Fibroblast of lung (primary cell): ENCODE results near the gene PDE4B. TPM values are rescaled to one million over a fixed set of nuclear protein-coding genes. Genes with fewer than 3 reads are reported as not detected.

ENCODE experiments used
- DNase-seq, 2 donors: peaks; one replicate each; pipeline versions ENCODE4 v3.0.0 to v3.0.0-alpha.2; 2010; ENCODE audit warnings: low read depth in 2 of 2
- H2AFZ ChIP-seq: 2 replicates; pipeline ENCODE4 v1.5.1; 2012; ENCODE audit warnings: low read length, control low read depth, inconsistent platforms
- H3K27ac ChIP-seq: 2 replicates; pipeline ENCODE4 v1.5.1; 2011; ENCODE audit warnings: low read length, control low read depth; ENCODE audit not compliant: insufficient read depth
- H3K27me3 ChIP-seq: 2 replicates; pipeline ENCODE4 v1.5.1; 2011; ENCODE audit warnings: mild to moderate bottlenecking, low read length; ENCODE audit not compliant: control insufficient read depth, insufficient read depth
- H3K36me3 ChIP-seq: 2 replicates; pipeline ENCODE4 v1.5.1; 2011; ENCODE audit warnings: low read length; ENCODE audit not compliant: control insufficient read depth, insufficient read depth
- H3K4me1 ChIP-seq: 2 replicates; pipeline ENCODE4 v1.5.1; 2011; ENCODE audit warnings: low read length; ENCODE audit not compliant: control insufficient read depth, insufficient read depth; ENCODE audit errors: extremely low read depth
- H3K4me2 ChIP-seq: 2 replicates; pipeline ENCODE4 v1.5.1; 2011; ENCODE audit warnings: low read length, control low read depth; ENCODE audit not compliant: insufficient read depth; ENCODE audit errors: extremely low read depth
- H3K4me3 ChIP-seq, 4 experiments: fragments of 200-600 bp in 1 of 4; sonication (generic) in 1 of 4; replicated peaks in 1 of 4; 2 replicates each; pipeline ENCODE4 v1.5.1; 2011 to 2016; ENCODE audit warnings: low read length in 4 of 4, low read depth in 3 of 4, mild to moderate bottlenecking in 3 of 4, control low read depth in 2 of 4, inconsistent platforms in 1 of 4, mixed read lengths in 1 of 4; ENCODE audit not compliant: insufficient read depth in 1 of 4; ENCODE audit errors: control extremely low read depth in 1 of 4
- H3K79me2 ChIP-seq: 2 replicates; pipeline ENCODE4 v1.5.1; 2012; ENCODE audit warnings: mild to moderate bottlenecking, low read length, inconsistent platforms; ENCODE audit not compliant: control insufficient read depth, insufficient read depth
- H3K9ac ChIP-seq: 2 replicates; pipeline ENCODE4 v1.5.1; 2011; ENCODE audit warnings: mild to moderate bottlenecking, low read length, control low read depth; ENCODE audit not compliant: insufficient read depth
- H3K9me3 ChIP-seq: 2 replicates; pipeline ENCODE4 v1.5.1; 2012; ENCODE audit warnings: low read depth, low read length; ENCODE audit not compliant: control insufficient read depth, insufficient read depth
- H4K20me1 ChIP-seq: 2 replicates; pipeline ENCODE4 v1.5.1; 2011; ENCODE audit warnings: low read length; ENCODE audit not compliant: control insufficient read depth, insufficient read depth; ENCODE audit errors: extremely low read depth
- CTCF ChIP-seq, 2 donors: IDR thresholded peaks in 1 of 2; conservative IDR thresholded peaks in 1 of 2; 1 replicate in 1 of 2; 2 replicates in 1 of 2; pipeline ENCODE4 v1.5.1; 2011 to 2012; ENCODE audit warnings: low read length in 2 of 2, control low read depth in 1 of 2, inconsistent platforms in 1 of 2, low read depth in 1 of 2, mild to moderate bottlenecking in 1 of 2
- EZH2 ChIP-seq: IDR thresholded peaks from 2 replicates; pipeline ENCODE4 v1.5.1; 2012; ENCODE audit warnings: low read length, control low read depth, mild to moderate bottlenecking; ENCODE audit errors: missing control alignments
- polyA plus RNA-seq, 2 donors: library from polyadenylated mRNA; depleted of rRNA in 1 of 2; stranded (reverse) in 1 of 2; unstranded in 1 of 2; fragments of >200 nt; gene quantifications; 2 replicates each; pipeline ENCODE4 v1.2.1, GENCODE V29; 2011 to 2012; ENCODE audit warnings: missing spikeins in 1 of 2
- total RNA-seq: library from RNA; depleted of rRNA; stranded (reverse); fragments of >200 nt; gene quantifications from 2 replicates; pipeline ENCODE4 v1.2.1, GENCODE V29; 2014

The PDE4B gene
- total and polyA plus RNA-seq, 2 donors (not counting 1 experiment from before 2014, with no cell fraction given) = 3.7 to 19.8 TPM

GRCh38 chr1:66271216-66271903 lies 478.7 kb downstream of the PDE4B start:
- H2AFZ ChIP-seq = peak overlapping the region; percentile 89
- H4K20me1 ChIP-seq = no peaks in the 10 kb centered on the region
- no peaks in the 10 kb centered on the region for H3K27me3 ChIP-seq
- H3K9me3 ChIP-seq = no peaks in the 10 kb centered on the region
- no peaks in the 10 kb centered on the region for H3K79me2 ChIP-seq
- peaks cover 10% of the 10 kb centered on the region for H3K4me1 ChIP-seq
- no peak for TF ChIP-seq CTCF (conservative IDR thresholded peaks at IDR 0.05 in 1 of 2, IDR thresholded peaks at IDR 0.05 in 1 of 2; ENCODE audit: low read depth in 1 of 2, low read length in 2 of 2)
- no peak for TF ChIP-seq EZH2
- peak overlapping the region; percentile 33 for H3K9ac ChIP-seq
- H3K36me3 ChIP-seq = no peaks in the 10 kb centered on the region
- peak overlapping the region in 2 of 4 experiments; percentile 32 to 42 for H3K4me3 ChIP-seq
- peak; percentile 99 to 100 for DNase-seq
- H3K4me2 ChIP-seq = peak overlapping the region; percentile 81
- H3K27ac ChIP-seq = peak overlapping the region; percentile 92

GRCh38 chr1:66271904-66272254 lies 479.2 kb downstream of the PDE4B start:
- peak overlapping the region; percentile 92 for H3K27ac ChIP-seq
- H3K4me3 ChIP-seq = no peak overlapping the region
- H3K36me3 ChIP-seq = no peaks in the 10 kb centered on the region
- peak overlapping the region; percentile 81 for H3K4me2 ChIP-seq
- H3K9ac ChIP-seq = peak overlapping the region; percentile 20
- H4K20me1 ChIP-seq = no peaks in the 10 kb centered on the region
- TF ChIP-seq CTCF (conservative IDR thresholded peaks at IDR 0.05 in 1 of 2, IDR thresholded peaks at IDR 0.05 in 1 of 2; ENCODE audit: low read depth in 1 of 2, low read length in 2 of 2) (no peak), EZH2 (no peak)
- H3K9me3 ChIP-seq = no peaks in the 10 kb centered on the region
- H2AFZ ChIP-seq = peak overlapping the region; percentile 89
- H3K79me2 ChIP-seq = no peaks in the 10 kb centered on the region
- H3K27me3 ChIP-seq = no peaks in the 10 kb centered on the region
- H3K4me1 ChIP-seq = peaks cover 10% of the 10 kb centered on the region
- peak; percentile 56 for DNase-seq

- Histone ChIP-seq H3K27me3 (no peaks in the 10 kb centered on the region), H3K36me3 (no peaks in the 10 kb centered on the region), H3K79me2 (no peaks in the 10 kb centered on the region), H2AFZ (no peak overlapping the region), H4K20me1 (no peaks in the 10 kb centered on the region), H3K27ac (no peak overlapping the region), H3K4me2 (no peak overlapping the region), H3K4me1 (peaks cover 10% of the 10 kb centered on the region), H3K9ac (no peak overlapping the region), H3K9me3 (no peaks in the 10 kb centered on the region), H3K4me3 (no peak overlapping the region)
- TF ChIP-seq CTCF (conservative IDR thresholded peaks at IDR 0.05 in 1 of 2, IDR thresholded peaks at IDR 0.05 in 1 of 2; ENCODE audit: low read depth in 1 of 2, low read length in 2 of 2) (no peak), EZH2 (no peak)
- no peak for DNase-seq
Observed at GRCh38 chr1:66273656-66274055, 481.0 kb downstream of the PDE4B start.
